GM23338 (cell line): ENCODE data around the gene ARHGEF25. TPM values are rescaled to one million over a fixed set of nuclear protein-coding genes. Genes with fewer than 3 reads are reported as not detected.

Source experiments
- ATAC-seq: fragments of 200-7000 bp; cut with Tn5 transposase; 3 replicates; pipeline ENCODE4 v1.9.1; 2020
- DNase-seq: peaks from one replicate; pipeline ENCODE4 v3.0.0-alpha.2; 2015; ENCODE audit warnings: low spot score
- H2AFZ ChIP-seq: fragments of 200-600 bp; sonication (generic); 2 replicates; pipeline ENCODE4 v1.8.0; 2016; ENCODE audit warnings: antibody characterized with exemption, mild to moderate bottlenecking, moderate library complexity
- H3F3A ChIP-seq: fragments of 200-600 bp; sonication (generic); replicated peaks from 2 replicates; pipeline ENCODE4 v1.8.0; 2017; ENCODE audit warnings: antibody characterized with exemption, mixed run types, low read depth
- H3K27ac ChIP-seq: fragments of 200-600 bp; sonication (generic); 2 replicates; pipeline ENCODE4 v1.6.1; 2016; ENCODE audit warnings: low read depth
- H3K27me3 ChIP-seq: fragments of 200-600 bp; sonication (generic); 2 replicates; pipeline ENCODE4 v1.8.0; 2016; ENCODE audit warnings: mild to moderate bottlenecking, mixed run types, moderate library complexity; ENCODE audit not compliant: insufficient read depth
- H3K36me3 ChIP-seq: fragments of 200-600 bp; sonication (generic); 2 replicates; pipeline ENCODE4 v1.8.0; 2016; ENCODE audit warnings: mild to moderate bottlenecking; ENCODE audit not compliant: insufficient read depth
- H3K4me1 ChIP-seq: fragments of 200-600 bp; sonication (generic); 2 replicates; pipeline ENCODE4 v1.8.0; 2016; ENCODE audit warnings: mild to moderate bottlenecking, moderate library complexity; ENCODE audit not compliant: insufficient read depth
- H3K4me2 ChIP-seq: fragments of 200-600 bp; sonication (generic); 2 replicates; pipeline ENCODE4 v1.7.1; 2017; ENCODE audit warnings: mixed run types
- H3K4me3 ChIP-seq: fragments of 200-600 bp; sonication (generic); 2 replicates; pipeline ENCODE4 v1.6.1; 2016; ENCODE audit warnings: mixed run types
- H3K79me2 ChIP-seq: fragments of 200-600 bp; sonication (generic); replicated peaks from 2 replicates; pipeline ENCODE4 v1.8.0; 2017; ENCODE audit warnings: mild to moderate bottlenecking; ENCODE audit not compliant: insufficient read depth
- H3K9me2 ChIP-seq: fragments of 200-600 bp; sonication (generic); 2 replicates; pipeline ENCODE4 v1.8.0; 2017; ENCODE audit not compliant: insufficient read depth
- H4K20me1 ChIP-seq: fragments of 200-600 bp; sonication (generic); replicated peaks from 2 replicates; pipeline ENCODE4 v1.8.0; 2017; ENCODE audit warnings: mild to moderate bottlenecking; ENCODE audit not compliant: insufficient read depth
- H3K27ac Mint-ChIP-seq: 2 replicates; pipeline ENCODE4 v1.8.0; 2020; ENCODE audit warnings: inconsistent platforms, mild to moderate bottlenecking, moderate library complexity, mixed read lengths
- H3K27me3 Mint-ChIP-seq: 3 replicates; pipeline ENCODE4 v1.8.0; 2022; ENCODE audit warnings: low read depth, mild to moderate bottlenecking, moderate library complexity, mixed read lengths, inconsistent platforms; ENCODE audit not compliant: insufficient read depth, poor library complexity
- H3K36me3 Mint-ChIP-seq: 3 replicates; pipeline ENCODE4 v1.8.0; 2021; ENCODE audit warnings: low read depth, mild to moderate bottlenecking, inconsistent platforms, moderate library complexity, mixed read lengths
- H3K4me1 Mint-ChIP-seq: 3 replicates; pipeline ENCODE4 v1.8.0; 2020; ENCODE audit warnings: mild to moderate bottlenecking, inconsistent platforms, mixed read lengths
- H3K4me3 Mint-ChIP-seq: 3 replicates; pipeline ENCODE4 v1.8.0; 2021; ENCODE audit warnings: moderate library complexity, mild to moderate bottlenecking, inconsistent platforms, mixed read lengths
- H3K9me3 Mint-ChIP-seq: 3 replicates; pipeline ENCODE4 v1.8.0; 2020; ENCODE audit warnings: moderate library complexity, mild to moderate bottlenecking, inconsistent platforms, mixed read lengths
- CREB1 ChIP-seq: fragments of 250-450 bp; sonication (Bioruptor Pico); IDR thresholded peaks from 2 replicates; pipeline ENCODE4 v1.5.0; 2020; ENCODE audit warnings: low read depth, mild to moderate bottlenecking, moderate library complexity
- ETS1 ChIP-seq: IDR thresholded peaks from 2 replicates; pipeline ENCODE4 v1.6.1; 2016; ENCODE audit warnings: antibody characterized with exemption
- EZH2 ChIP-seq: fragments of 200-600 bp; sonication (generic); IDR thresholded peaks from one replicate; pipeline ENCODE4 v1.8.0; 2017; ENCODE audit warnings: antibody characterized with exemption, mild to moderate bottlenecking, low read depth; ENCODE audit not compliant: unreplicated experiment
- JUNB ChIP-seq: IDR thresholded peaks from one replicate; pipeline ENCODE4 v1.6.1; 2016; ENCODE audit warnings: antibody characterized with exemption; ENCODE audit not compliant: unreplicated experiment
- polyA plus RNA-seq: library from polyadenylated mRNA; unstranded; fragments of >200 nt; fragmentation: Nextera tagmentation; extraction: Ambion mirVana; gene quantifications from 2 replicates; pipeline ENCODE4 v1.2.1, GENCODE V29; 2016
- total RNA-seq: library from RNA; depleted of rRNA; stranded (reverse); fragments of >200 nt; shearing (Covaris generic); gene quantifications from 2 replicates; pipeline ENCODE4 v1.2.3, GENCODE V29; 2014
- TF ChIP-seq, protein P1 (sequence below): fragments of 250-450 bp; sonication (Bioruptor Pico); IDR thresholded peaks from 2 replicates; pipeline ENCODE4 v1.5.0; 2020; ENCODE audit warnings: mild to moderate bottlenecking, moderate library complexity

ARHGEF25 gene
- total and polyA plus RNA-seq, 2 experiments from 2014 or later = 0.53 to 10.2 TPM

DNA sequence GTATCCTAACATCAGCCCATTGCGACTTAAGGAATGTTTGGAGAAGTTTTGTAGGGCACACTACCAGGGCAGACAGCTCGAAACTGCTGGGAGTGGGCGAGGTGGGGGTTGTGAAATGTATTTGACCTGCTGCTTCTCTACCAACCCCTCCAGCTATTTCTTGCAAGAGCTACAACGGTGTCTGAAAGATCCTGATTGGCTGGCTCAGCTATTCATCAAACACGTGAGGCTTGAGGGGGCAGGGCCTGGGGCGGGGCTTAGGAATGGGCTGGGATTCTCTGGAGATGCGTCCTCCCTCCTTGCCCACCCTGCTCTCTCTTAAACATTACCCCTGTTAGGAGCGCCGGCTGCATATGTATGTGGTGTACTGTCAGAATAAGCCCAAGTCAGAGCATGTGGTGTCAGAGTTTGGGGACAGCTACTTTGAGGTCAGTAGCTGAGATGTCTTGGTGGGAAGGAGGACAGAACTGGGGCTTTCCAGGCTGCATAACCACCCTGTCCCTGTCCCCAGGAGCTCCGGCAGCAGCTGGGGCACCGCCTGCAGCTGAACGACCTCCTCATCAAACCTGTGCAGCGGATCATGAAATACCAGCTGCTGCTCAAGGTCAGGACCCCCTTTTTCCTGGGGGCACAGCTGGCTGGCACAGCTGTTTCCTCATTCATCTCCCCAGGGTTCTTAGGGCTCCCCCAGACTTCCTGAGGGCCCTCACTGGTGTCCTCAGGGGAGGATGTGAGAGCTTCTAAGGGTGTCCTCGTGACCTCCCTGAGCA is 3.1 kb downstream of the ARHGEF25 start:
- peaks cover 31% of the 10 kb centered on the region for H3K4me1 Mint-ChIP-seq
- Histone ChIP-seq H3K27ac (no peak overlapping the region), H3K9me2 (no peaks in the 10 kb centered on the region), H3K36me3 (peaks cover 4% of the 10 kb centered on the region; the same call in 1 of the 2 replicates), H4K20me1 (no peaks in the 10 kb centered on the region; the same call in 1 of the 2 replicates), H3K4me2 (peak overlapping the region; percentile 68), H3K4me1 (peaks cover 28% of the 10 kb centered on the region; the same call in 1 of the 2 replicates), H2AFZ (no peak overlapping the region), H3K27me3 (peaks cover 95% of the 10 kb centered on the region), H3K79me2 (no peaks in the 10 kb centered on the region), H3K4me3 (peak overlapping the region; percentile 39; the same call in 1 of the 2 replicates), H3F3A (peaks cover 8% of the 10 kb centered on the region; the same call in 1 of the 2 replicates)
- peaks cover 20% of the 10 kb centered on the region; the same call in 1 of the 3 replicates for H3K36me3 Mint-ChIP-seq
- H3K4me3 Mint-ChIP-seq = no peak overlapping the region; the same call in 2 of the 3 replicates
- H3K9me3 Mint-ChIP-seq = no peaks in the 10 kb centered on the region
- ATAC-seq (peak; percentile 24), DNase-seq (peak; percentile 89)
- no peak overlapping the region for H3K27ac Mint-ChIP-seq
- TF ChIP-seq CREB1 (CRISPR knock-in tag) (peak; percentile 26; the same call in 1 of the 2 replicates), JUNB (no peak), ETS1 (no peak)
- peaks cover 81% of the 10 kb centered on the region for H3K27me3 Mint-ChIP-seq

GRCh38 chr12:57614948-57615500 is 3.8 kb downstream of the ARHGEF25 start:
- H3K9me2 ChIP-seq = no peaks in the 10 kb centered on the region
- H3K27ac Mint-ChIP-seq = no peak overlapping the region
- H2AFZ ChIP-seq = no peak overlapping the region
- H3K27me3 ChIP-seq = peaks cover 95% of the 10 kb centered on the region
- H4K20me1 ChIP-seq = no peaks in the 10 kb centered on the region; the same call in 1 of the 2 replicates
- TF ChIP-seq, protein P1, sequence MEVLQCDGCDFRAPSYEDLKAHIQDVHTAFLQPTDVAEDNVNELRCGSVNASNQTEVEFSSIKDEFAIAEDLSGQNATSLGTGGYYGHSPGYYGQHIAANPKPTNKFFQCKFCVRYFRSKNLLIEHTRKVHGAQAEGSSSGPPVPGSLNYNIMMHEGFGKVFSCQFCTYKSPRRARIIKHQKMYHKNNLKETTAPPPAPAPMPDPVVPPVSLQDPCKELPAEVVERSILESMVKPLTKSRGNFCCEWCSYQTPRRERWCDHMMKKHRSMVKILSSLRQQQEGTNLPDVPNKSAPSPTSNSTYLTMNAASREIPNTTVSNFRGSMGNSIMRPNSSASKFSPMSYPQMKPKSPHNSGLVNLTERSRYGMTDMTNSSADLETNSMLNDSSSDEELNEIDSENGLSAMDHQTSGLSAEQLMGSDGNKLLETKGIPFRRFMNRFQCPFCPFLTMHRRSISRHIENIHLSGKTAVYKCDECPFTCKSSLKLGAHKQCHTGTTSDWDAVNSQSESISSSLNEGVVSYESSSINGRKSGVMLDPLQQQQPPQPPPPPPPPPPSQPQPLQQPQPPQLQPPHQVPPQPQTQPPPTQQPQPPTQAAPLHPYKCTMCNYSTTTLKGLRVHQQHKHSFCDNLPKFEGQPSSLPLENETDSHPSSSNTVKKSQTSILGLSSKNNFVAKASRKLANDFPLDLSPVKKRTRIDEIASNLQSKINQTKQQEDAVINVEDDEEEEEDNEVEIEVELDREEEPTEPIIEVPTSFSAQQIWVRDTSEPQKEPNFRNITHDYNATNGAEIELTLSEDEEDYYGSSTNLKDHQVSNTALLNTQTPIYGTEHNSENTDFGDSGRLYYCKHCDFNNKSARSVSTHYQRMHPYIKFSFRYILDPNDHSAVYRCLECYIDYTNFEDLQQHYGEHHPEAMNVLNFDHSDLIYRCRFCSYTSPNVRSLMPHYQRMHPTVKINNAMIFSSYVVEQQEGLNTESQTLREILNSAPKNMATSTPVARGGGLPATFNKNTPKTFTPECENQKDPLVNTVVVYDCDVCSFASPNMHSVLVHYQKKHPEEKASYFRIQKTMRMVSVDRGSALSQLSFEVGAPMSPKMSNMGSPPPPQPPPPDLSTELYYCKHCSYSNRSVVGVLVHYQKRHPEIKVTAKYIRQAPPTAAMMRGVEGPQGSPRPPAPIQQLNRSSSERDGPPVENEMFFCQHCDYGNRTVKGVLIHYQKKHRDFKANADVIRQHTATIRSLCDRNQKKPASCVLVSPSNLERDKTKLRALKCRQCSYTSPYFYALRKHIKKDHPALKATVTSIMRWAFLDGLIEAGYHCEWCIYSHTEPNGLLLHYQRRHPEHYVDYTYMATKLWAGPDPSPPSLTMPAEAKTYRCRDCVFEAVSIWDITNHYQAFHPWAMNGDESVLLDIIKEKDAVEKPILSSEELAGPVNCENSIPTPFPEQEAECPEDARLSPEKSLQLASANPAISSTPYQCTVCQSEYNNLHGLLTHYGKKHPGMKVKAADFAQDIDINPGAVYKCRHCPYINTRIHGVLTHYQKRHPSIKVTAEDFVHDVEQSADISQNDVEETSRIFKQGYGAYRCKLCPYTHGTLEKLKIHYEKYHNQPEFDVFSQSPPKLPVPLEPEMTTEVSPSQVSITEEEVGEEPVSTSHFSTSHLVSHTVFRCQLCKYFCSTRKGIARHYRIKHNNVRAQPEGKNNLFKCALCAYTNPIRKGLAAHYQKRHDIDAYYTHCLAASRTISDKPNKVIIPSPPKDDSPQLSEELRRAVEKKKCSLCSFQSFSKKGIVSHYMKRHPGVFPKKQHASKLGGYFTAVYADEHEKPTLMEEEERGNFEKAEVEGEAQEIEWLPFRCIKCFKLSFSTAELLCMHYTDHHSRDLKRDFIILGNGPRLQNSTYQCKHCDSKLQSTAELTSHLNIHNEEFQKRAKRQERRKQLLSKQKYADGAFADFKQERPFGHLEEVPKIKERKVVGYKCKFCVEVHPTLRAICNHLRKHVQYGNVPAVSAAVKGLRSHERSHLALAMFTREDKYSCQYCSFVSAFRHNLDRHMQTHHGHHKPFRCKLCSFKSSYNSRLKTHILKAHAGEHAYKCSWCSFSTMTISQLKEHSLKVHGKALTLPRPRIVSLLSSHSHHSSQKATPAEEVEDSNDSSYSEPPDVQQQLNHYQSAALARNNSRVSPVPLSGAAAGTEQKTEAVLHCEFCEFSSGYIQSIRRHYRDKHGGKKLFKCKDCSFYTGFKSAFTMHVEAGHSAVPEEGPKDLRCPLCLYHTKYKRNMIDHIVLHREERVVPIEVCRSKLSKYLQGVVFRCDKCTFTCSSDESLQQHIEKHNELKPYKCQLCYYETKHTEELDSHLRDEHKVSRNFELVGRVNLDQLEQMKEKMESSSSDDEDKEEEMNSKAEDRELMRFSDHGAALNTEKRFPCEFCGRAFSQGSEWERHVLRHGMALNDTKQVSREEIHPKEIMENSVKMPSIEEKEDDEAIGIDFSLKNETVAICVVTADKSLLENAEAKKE (CRISPR knock-in tag) = no peak
- TF ChIP-seq EZH2 = peak; percentile 15
- ATAC-seq (no peak), DNase-seq (no peak)
- no peak overlapping the region for H3K4me2 ChIP-seq
- H3K9me3 Mint-ChIP-seq = no peaks in the 10 kb centered on the region
- peaks cover 26% of the 10 kb centered on the region for H3K4me1 Mint-ChIP-seq
- H3K79me2 ChIP-seq = no peaks in the 10 kb centered on the region
- H3K4me1 ChIP-seq = peaks cover 28% of the 10 kb centered on the region; the same call in 1 of the 2 replicates
- H3K27me3 Mint-ChIP-seq = peaks cover 87% of the 10 kb centered on the region
- H3K4me3 Mint-ChIP-seq = no peak overlapping the region
- H3K36me3 ChIP-seq = peaks cover 4% of the 10 kb centered on the region; the same call in 1 of the 2 replicates
- no peak overlapping the region for H3K27ac ChIP-seq
- H3K4me3 ChIP-seq = no peak overlapping the region
- H3K36me3 Mint-ChIP-seq = peaks cover 20% of the 10 kb centered on the region; the same call in 1 of the 3 replicates
- 0 out of 2 replicates have a peak, but pooled peaks cover 9% of the 10 kb centered on the region for H3F3A ChIP-seq
